Progenitor cell of endocrine pancreas (in vitro differentiated cells): ENCODE data around the gene SCAP. TPM values are rescaled to one million over a fixed set of nuclear protein-coding genes. Genes with fewer than 3 reads are reported as not detected.

Experiments
- DNase-seq: peaks from one replicate; pipeline ENCODE4 v3.0.0; 2021; ENCODE audit warnings: low spot score; ENCODE audit not compliant: unreplicated experiment
- H3K27ac Mint-ChIP-seq: 2 replicates; pipeline ENCODE4 v1.8.0; 2021; ENCODE audit warnings: mild to moderate bottlenecking, moderate library complexity, mixed read lengths
- H3K27me3 Mint-ChIP-seq: 2 replicates; pipeline ENCODE4 v1.8.0; 2021; ENCODE audit warnings: mixed read lengths
- H3K36me3 Mint-ChIP-seq: 2 replicates; pipeline ENCODE4 v1.8.0; 2022; ENCODE audit warnings: mixed read lengths; ENCODE audit not compliant: insufficient read depth
- H3K4me1 Mint-ChIP-seq: 2 replicates; pipeline ENCODE4 v1.8.0; 2021; ENCODE audit warnings: low read depth, mixed read lengths
- H3K4me3 Mint-ChIP-seq: 2 replicates; pipeline ENCODE4 v1.8.0; 2021; ENCODE audit warnings: low read depth, mild to moderate bottlenecking, moderate library complexity, mixed read lengths
- H3K9me3 Mint-ChIP-seq: 2 replicates; pipeline ENCODE4 v1.8.0; 2021; ENCODE audit warnings: low read depth, mixed read lengths
- total RNA-seq: library from RNA; stranded (reverse); gene quantifications from 2 replicates; pipeline ENCODE4 v1.2.1, GENCODE V29; 2021
- TF ChIP-seq, protein P1 (sequence below): fragments of 200-600 bp; sonication (generic); IDR thresholded peaks from one replicate; pipeline ENCODE4 v1.5.0; 2021; ENCODE audit warnings: antibody characterized with exemption, mild to moderate bottlenecking; ENCODE audit not compliant: unreplicated experiment

SCAP gene
- total RNA-seq, 1 donor from 2014 or later: 140 TPM

DNA sequence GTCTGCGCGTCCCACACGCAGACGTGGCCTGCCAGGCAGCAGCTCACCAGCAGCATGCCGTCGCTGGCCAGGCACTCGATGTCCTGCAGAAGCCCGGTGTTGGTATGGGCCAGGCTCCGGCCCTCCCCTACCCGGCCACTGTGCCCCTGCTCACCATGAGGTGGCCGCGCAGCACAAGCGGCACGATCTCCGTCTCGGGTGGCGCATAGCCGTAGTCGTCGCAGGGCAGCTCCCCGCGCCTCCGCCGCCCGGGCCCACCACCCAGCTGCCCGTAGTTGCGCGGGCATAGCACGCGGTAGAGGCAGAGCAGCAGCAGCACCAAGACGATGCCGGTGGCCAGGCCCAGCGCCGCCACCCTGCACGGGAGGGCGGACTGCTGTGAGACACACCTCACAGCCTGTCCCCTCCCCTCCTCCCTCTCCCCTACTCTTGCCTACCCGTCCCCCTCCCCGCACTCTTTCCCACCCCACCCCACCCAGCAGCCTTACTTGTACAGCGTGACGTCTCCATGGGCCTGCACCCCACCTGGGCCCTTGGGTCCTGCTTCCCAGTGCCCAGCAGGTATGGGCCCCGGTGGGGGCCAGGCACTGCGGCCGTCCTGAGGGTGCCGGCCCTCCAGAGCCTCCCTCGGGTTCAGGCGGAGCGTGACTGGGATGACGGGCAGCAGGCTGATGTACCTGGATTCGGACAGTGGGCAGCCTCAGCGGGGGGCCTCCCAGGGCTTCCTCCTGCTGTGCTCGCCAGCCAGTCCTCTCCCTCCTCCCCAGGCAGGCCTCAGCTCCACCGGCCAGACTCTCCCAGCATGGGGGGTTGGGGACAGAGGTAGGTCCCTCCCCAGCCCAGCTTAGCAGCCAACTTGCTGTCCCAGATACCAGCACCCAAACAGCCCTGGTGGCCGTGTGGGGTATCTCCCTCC lies 57.3 kb downstream of the SCAP start:
- TF ChIP-seq, protein P1, sequence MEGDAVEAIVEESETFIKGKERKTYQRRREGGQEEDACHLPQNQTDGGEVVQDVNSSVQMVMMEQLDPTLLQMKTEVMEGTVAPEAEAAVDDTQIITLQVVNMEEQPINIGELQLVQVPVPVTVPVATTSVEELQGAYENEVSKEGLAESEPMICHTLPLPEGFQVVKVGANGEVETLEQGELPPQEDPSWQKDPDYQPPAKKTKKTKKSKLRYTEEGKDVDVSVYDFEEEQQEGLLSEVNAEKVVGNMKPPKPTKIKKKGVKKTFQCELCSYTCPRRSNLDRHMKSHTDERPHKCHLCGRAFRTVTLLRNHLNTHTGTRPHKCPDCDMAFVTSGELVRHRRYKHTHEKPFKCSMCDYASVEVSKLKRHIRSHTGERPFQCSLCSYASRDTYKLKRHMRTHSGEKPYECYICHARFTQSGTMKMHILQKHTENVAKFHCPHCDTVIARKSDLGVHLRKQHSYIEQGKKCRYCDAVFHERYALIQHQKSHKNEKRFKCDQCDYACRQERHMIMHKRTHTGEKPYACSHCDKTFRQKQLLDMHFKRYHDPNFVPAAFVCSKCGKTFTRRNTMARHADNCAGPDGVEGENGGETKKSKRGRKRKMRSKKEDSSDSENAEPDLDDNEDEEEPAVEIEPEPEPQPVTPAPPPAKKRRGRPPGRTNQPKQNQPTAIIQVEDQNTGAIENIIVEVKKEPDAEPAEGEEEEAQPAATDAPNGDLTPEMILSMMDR: peak; percentile 22
- H3K36me3 Mint-ChIP-seq: peaks cover 19% of the 10 kb centered on the region
- peaks cover 2% of the 10 kb centered on the region for H3K4me1 Mint-ChIP-seq
- H3K27me3 Mint-ChIP-seq: no peaks in the 10 kb centered on the region
- no peaks in the 10 kb centered on the region for H3K9me3 Mint-ChIP-seq
- no peak for DNase-seq
- no peak overlapping the region for H3K4me3 Mint-ChIP-seq
- peak overlapping the region; percentile 89 for H3K27ac Mint-ChIP-seq

DNA sequence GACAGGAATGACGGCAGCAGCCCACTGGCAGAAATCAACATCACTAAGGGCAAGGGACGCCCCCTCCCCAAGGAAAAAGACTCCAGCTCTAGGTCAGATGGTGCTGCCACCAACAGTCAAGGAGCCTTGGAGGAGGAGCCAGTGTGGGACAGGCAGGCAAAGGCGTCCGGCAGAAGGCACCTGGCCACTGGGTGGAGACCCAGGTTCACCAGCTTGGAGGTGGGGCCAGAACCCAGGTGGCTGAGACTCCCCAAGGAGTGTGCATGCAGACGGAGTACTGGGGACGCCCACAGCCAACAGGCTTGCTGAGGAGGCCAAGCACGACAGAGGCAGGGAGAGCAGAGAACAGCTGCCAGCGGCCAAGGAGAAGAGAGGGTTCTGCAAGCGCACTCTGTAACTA lies 59.7 kb downstream of the SCAP start:
- Mint-ChIP-seq H3K27ac (peak overlapping the region; percentile 79), H3K36me3 (peaks cover 25% of the 10 kb centered on the region), H3K9me3 (no peaks in the 10 kb centered on the region), H3K4me3 (no peak overlapping the region), H3K4me1 (no peaks in the 10 kb centered on the region), H3K27me3 (no peaks in the 10 kb centered on the region)
- TF ChIP-seq, protein P1: no peak
- DNase-seq: no peak

DNA sequence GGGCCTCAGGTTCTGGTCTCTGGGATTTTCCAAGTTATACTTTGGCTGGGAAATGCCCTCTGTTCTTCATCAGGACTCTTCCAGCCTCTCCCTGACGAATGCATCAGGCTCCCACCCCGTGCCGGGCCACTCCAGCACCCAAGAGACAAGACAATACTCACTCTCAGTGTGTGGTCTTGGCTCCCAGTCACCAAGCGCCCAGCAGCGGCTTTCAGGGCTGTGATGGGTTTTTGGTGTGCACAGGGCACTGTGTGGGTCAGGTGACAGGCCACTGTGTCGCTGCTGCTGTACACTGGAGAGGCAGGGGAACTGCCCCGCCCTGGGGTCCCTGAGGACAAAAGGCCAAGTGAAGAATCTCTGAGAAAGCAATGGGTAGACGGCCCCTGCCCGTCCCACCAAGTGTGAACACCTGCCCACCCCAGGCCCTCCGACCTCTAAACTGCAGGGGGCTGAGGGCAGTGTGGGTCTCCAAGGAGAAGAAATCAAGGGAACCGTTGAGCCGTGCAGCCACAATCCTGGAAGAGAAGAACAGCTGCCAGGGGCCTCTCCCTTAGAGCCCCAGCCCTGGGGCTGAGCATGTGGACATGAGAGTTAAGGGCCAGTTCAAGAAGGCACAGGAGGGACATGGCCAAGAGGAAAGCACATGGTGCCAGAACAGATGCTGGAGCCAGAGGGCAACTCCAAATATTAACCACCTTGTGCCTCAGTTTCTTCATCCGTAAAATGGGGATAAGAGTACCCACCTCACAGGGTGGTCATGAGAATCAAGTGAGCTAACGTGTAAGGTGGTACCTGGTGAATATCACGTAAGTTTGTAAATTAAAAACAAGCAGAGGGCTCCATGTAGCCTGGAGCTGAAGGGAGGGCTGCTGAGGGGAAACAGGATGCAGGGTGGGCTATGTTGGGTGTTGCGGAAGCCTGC lies 60.8 kb downstream of the SCAP start:
- Mint-ChIP-seq H3K36me3 (peaks cover 25% of the 10 kb centered on the region), H3K9me3 (no peaks in the 10 kb centered on the region), H3K4me3 (no peak overlapping the region), H3K4me1 (no peaks in the 10 kb centered on the region), H3K27me3 (no peaks in the 10 kb centered on the region), H3K27ac (peak overlapping the region; percentile 86)
- DNase-seq: no peak
- TF ChIP-seq, protein P1: no peak

DNA sequence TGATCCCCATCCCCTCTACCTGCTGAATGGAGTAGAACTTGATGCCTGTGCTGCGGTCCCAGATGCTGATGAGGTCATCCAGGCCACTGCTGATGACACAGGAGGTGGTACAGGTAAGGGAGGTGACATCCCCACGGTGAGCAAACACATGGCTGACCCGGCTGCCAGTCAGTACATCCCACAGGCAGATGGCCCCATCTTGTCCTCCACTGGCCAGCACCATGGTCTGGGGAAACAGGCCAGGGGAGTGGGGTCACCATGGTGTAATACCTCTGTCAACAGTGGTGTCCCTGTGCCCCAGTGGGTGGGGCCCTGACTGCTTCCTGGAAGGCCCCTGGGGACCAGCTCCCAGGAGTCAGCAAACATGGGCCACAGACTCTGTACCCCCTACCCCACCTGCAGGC lies 61.6 kb downstream of the SCAP start:
- H3K4me3 Mint-ChIP-seq: no peak overlapping the region
- TF ChIP-seq, protein P1: no peak
- no peak overlapping the region for H3K27ac Mint-ChIP-seq
- no peaks in the 10 kb centered on the region for H3K27me3 Mint-ChIP-seq
- no peak for DNase-seq
- H3K4me1 Mint-ChIP-seq: no peaks in the 10 kb centered on the region
- H3K36me3 Mint-ChIP-seq: peaks cover 24% of the 10 kb centered on the region
- H3K9me3 Mint-ChIP-seq: no peaks in the 10 kb centered on the region

DNA sequence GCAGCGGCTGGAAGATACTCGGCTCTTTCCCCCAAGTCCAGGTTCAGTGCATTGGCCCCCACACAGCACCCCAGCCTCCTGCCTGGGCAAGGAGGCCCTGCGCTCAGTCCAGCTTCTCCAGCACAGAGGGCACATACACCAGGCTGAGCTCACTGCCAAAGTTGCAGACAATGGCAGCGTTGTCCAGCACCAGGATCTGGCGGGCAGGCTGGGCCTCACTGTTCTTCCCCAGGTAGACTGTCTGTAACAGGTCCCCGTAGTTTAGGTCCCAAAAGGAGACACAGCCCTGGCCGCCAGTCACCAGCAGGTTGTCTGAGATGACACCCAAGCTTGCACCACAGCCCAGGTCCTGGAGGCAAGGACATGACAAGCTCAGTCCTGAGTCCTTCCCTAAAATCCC lies 62.0 kb downstream of the SCAP start:
- no peaks in the 10 kb centered on the region for H3K4me1 Mint-ChIP-seq
- H3K9me3 Mint-ChIP-seq: no peaks in the 10 kb centered on the region
- DNase-seq: no peak
- H3K36me3 Mint-ChIP-seq: peaks cover 21% of the 10 kb centered on the region
- no peaks in the 10 kb centered on the region for H3K27me3 Mint-ChIP-seq
- H3K27ac Mint-ChIP-seq: no peak overlapping the region
- no peak overlapping the region for H3K4me3 Mint-ChIP-seq
- TF ChIP-seq, protein P1: no peak
